Neural progenitor cell (in vitro differentiated cells): ENCODE measurements around the gene NEAT1. TPM values are rescaled to one million over a fixed set of nuclear protein-coding genes. Genes with fewer than 3 reads are reported as not detected.

Source experiments
- DNase-seq: peaks from one replicate; pipeline ENCODE4 v3.0.0-alpha.2; 2016; ENCODE audit warnings: low spot score
- H2AFZ ChIP-seq: fragments of 200-600 bp; sonication (generic); replicated peaks from 2 replicates; pipeline ENCODE4 v1.6.1; 2016; ENCODE audit warnings: antibody characterized with exemption
- H3F3A ChIP-seq: fragments of 200-600 bp; sonication (generic); 2 replicates; pipeline ENCODE4 v1.6.1; 2016; ENCODE audit warnings: antibody characterized with exemption, low read depth
- H3K27ac ChIP-seq: fragments of 200-600 bp; sonication (generic); 2 replicates; pipeline ENCODE4 v1.5.1; 2016; ENCODE audit warnings: mild to moderate bottlenecking
- H3K27me3 ChIP-seq: fragments of 200-600 bp; sonication (generic); 2 replicates; pipeline ENCODE4 v1.6.1; 2016; ENCODE audit warnings: mild to moderate bottlenecking, moderate library complexity
- H3K36me3 ChIP-seq: fragments of 200-600 bp; sonication (generic); 2 replicates; pipeline ENCODE4 v1.5.1; 2016
- H3K4me1 ChIP-seq: fragments of 200-600 bp; sonication (generic); 2 replicates; pipeline ENCODE4 v1.6.1; 2016; ENCODE audit warnings: mixed run types
- H3K4me2 ChIP-seq: fragments of 200-600 bp; sonication (generic); 2 replicates; pipeline ENCODE4 v1.6.1; 2016
- H3K4me3 ChIP-seq: fragments of 200-600 bp; sonication (generic); 2 replicates; pipeline ENCODE4 v1.5.1; 2016
- H3K79me2 ChIP-seq: fragments of 200-600 bp; sonication (generic); 2 replicates; pipeline ENCODE4 v1.6.1; 2016; ENCODE audit warnings: low read depth
- H3K9ac ChIP-seq: fragments of 200-600 bp; sonication (generic); 2 replicates; pipeline ENCODE4 v1.6.1; 2016
- H3K9me3 ChIP-seq: fragments of 200-600 bp; sonication (generic); 2 replicates; pipeline ENCODE4 v1.5.1; 2016; ENCODE audit warnings: low read depth
- H4K20me1 ChIP-seq: fragments of 200-600 bp; sonication (generic); 2 replicates; pipeline ENCODE4 v1.6.1; 2016; ENCODE audit warnings: low read depth
- H3K27ac Mint-ChIP-seq: 3 replicates; pipeline ENCODE4 v1.8.0; 2021; ENCODE audit warnings: mixed read lengths
- H3K27me3 Mint-ChIP-seq: 2 replicates; pipeline ENCODE4 v1.8.0; 2022; ENCODE audit warnings: low read depth, mild to moderate bottlenecking, inconsistent platforms, moderate library complexity, mixed read lengths; ENCODE audit not compliant: insufficient read depth
- H3K36me3 Mint-ChIP-seq: 3 replicates; pipeline ENCODE4 v1.8.0; 2021; ENCODE audit warnings: mixed read lengths
- H3K4me1 Mint-ChIP-seq: 3 replicates; pipeline ENCODE4 v1.8.0; 2021; ENCODE audit warnings: mixed read lengths
- H3K4me3 Mint-ChIP-seq: 3 replicates; pipeline ENCODE4 v1.8.0; 2021; ENCODE audit warnings: mild to moderate bottlenecking, moderate library complexity, mixed read lengths
- H3K9me3 Mint-ChIP-seq: 3 replicates; pipeline ENCODE4 v1.8.0; 2020; ENCODE audit warnings: mixed read lengths
- CTCF ChIP-seq: fragments of 200-600 bp; sonication (generic); IDR thresholded peaks from 2 replicates; pipeline ENCODE4 v1.5.1; 2017; ENCODE audit warnings: antibody characterized with exemption, mild to moderate bottlenecking
- EZH2 ChIP-seq: fragments of 200-600 bp; sonication (generic); IDR thresholded peaks from 2 replicates; pipeline ENCODE4 v1.6.1; 2017; ENCODE audit warnings: antibody characterized with exemption, mild to moderate bottlenecking, moderate library complexity
- EZH2phosphoT487 ChIP-seq: fragments of 200-600 bp; sonication (generic); IDR thresholded peaks from 2 replicates; pipeline ENCODE4 v1.6.1; 2017; ENCODE audit warnings: antibody characterized with exemption
- total RNA-seq: library from RNA; depleted of rRNA; stranded (reverse); fragments of >200 nt; gene quantifications from 2 replicates; pipeline ENCODE4 v1.2.3, GENCODE V29; 2015; ENCODE audit warnings: low replicate concordance

NEAT1 gene
- total RNA-seq, 1 donor from 2014 or later, result 4.0 TPM

DNA sequence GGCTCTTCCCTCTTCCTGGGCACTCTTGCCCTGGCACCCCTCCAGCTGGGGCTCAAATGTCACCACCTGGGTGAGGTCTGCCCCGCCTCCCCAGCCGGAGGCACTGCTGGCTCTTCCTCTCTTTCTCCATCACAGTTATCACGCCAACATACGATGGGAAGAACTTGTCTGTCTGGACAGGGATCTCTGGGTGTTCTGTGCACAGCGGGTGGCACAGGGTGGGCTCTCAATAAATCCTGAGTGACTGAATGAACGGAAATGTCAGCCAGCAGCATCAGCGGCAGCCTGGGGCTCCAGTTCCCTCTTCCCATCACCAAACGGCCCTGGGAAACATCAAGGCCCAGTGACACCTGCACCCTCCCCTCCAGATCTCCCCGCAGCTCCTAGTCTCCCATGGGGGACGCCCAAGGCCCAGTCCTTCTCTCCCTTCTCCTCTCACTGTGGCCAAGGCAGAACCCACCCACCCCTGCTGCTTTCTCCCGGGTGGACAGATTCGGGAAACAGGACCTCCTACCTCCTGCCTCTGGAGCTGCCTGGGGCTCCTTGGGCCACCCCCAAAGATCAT lies 39.7 kb upstream of the NEAT1 start:
- H3K9ac ChIP-seq, result no peak overlapping the region
- Mint-ChIP-seq H3K9me3 (no peaks in the 10 kb centered on the region), H3K4me3 (peak overlapping the region; percentile 36), H3K36me3 (no peaks in the 10 kb centered on the region), H3K4me1 (peaks cover 25% of the 10 kb centered on the region), H3K27ac (peak overlapping the region; percentile 81), H3K27me3 (peaks cover 11% of the 10 kb centered on the region)
- no peak for DNase-seq
- H3K9me3 ChIP-seq, result no peaks in the 10 kb centered on the region
- peaks cover 10% of the 10 kb centered on the region for H3K4me1 ChIP-seq
- H3K4me2 ChIP-seq, result peak overlapping the region; percentile 21
- no peak for TF ChIP-seq CTCF
- no peak for TF ChIP-seq EZH2
- TF ChIP-seq EZH2phosphoT487, result no peak
- H3K79me2 ChIP-seq, result peaks cover 8% of the 10 kb centered on the region
- peak overlapping the region; percentile 69 for H2AFZ ChIP-seq
- no peaks in the 10 kb centered on the region for H4K20me1 ChIP-seq
- H3K4me3 ChIP-seq, result no peak overlapping the region
- H3K27me3 ChIP-seq, result no peaks in the 10 kb centered on the region
- H3K36me3 ChIP-seq, result no peaks in the 10 kb centered on the region
- no peak overlapping the region for H3K27ac ChIP-seq
- H3F3A ChIP-seq, result peaks cover 10% of the 10 kb centered on the region

GRCh38 chr11:65383778-65384177 lies 38.8 kb upstream of the NEAT1 start:
- no peaks in the 10 kb centered on the region for H3K36me3 ChIP-seq
- H3K79me2 ChIP-seq, result peaks cover 8% of the 10 kb centered on the region
- peaks cover 10% of the 10 kb centered on the region for H3F3A ChIP-seq
- peaks cover 10% of the 10 kb centered on the region for H3K4me1 ChIP-seq
- no peak for DNase-seq
- peak overlapping the region; percentile 7 for H3K4me3 Mint-ChIP-seq
- no peak overlapping the region for H3K4me3 ChIP-seq
- no peaks in the 10 kb centered on the region for H4K20me1 ChIP-seq
- peaks cover 32% of the 10 kb centered on the region for H3K4me1 Mint-ChIP-seq
- H3K36me3 Mint-ChIP-seq, result no peaks in the 10 kb centered on the region
- no peaks in the 10 kb centered on the region for H3K27me3 ChIP-seq
- no peak overlapping the region for H3K4me2 ChIP-seq
- H3K9ac ChIP-seq, result no peak overlapping the region
- no peak overlapping the region for H2AFZ ChIP-seq
- TF ChIP-seq CTCF (no peak), EZH2 (no peak)
- H3K9me3 ChIP-seq, result no peaks in the 10 kb centered on the region
- peaks cover 11% of the 10 kb centered on the region for H3K27me3 Mint-ChIP-seq
- no peak overlapping the region for H3K27ac ChIP-seq
- peak overlapping the region; percentile 90 for H3K27ac Mint-ChIP-seq
- no peaks in the 10 kb centered on the region for H3K9me3 Mint-ChIP-seq

DNA sequence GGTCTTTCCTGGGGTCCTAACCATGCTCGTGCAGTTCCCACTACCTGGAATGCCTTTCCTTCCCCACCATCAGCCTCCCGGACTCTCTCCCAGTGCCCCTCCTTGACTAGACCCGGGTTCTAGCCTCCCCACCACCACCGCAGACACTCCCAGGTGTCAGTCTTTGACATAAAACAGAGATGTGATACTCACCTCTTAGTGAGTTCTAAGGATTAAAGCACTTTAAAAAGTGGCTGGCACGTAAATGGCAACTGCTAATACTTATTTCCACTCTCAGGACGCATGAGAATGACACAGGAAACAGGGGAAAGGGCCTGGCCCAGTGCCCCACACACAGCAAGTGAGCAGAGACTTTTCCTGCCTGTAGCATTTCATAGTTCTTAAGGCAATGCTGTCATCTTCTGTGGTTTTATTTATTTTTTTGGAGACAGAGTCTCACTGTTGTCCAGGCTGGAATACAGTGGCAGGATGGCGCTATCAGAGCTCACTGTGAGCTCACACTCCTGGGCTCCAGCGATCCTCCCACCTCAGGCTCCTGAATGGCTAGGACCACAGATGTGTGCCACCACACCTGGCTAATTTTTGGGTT lies 38.2 kb upstream of the NEAT1 start:
- Histone ChIP-seq H3K9ac (no peak overlapping the region), H3K4me2 (no peak overlapping the region)
- no peak for TF ChIP-seq EZH2phosphoT487
- TF ChIP-seq CTCF, result no peak
- TF ChIP-seq EZH2, result no peak

More for the DNA sequence above, 38.2 kb upstream of the NEAT1 start:
- Mint-ChIP-seq H3K27me3 (peaks cover 11% of the 10 kb centered on the region), H3K4me1 (peaks cover 32% of the 10 kb centered on the region), H3K27ac (peak overlapping the region; percentile 90), H3K9me3 (no peaks in the 10 kb centered on the region), H3K36me3 (no peaks in the 10 kb centered on the region), H3K4me3 (peak overlapping the region; percentile 55)
- Histone ChIP-seq H3F3A (peaks cover 10% of the 10 kb centered on the region), H3K79me2 (peaks cover 8% of the 10 kb centered on the region), H4K20me1 (no peaks in the 10 kb centered on the region), H3K27me3 (no peaks in the 10 kb centered on the region), H3K4me1 (peaks cover 10% of the 10 kb centered on the region), H2AFZ (no peak overlapping the region), H3K27ac (no peak overlapping the region), H3K36me3 (no peaks in the 10 kb centered on the region), H3K4me3 (no peak overlapping the region), H3K9me3 (no peaks in the 10 kb centered on the region)
- no peak for DNase-seq
